ENCODE measurements around the gene MOGAT2.
"Not testable (repeated sequence)": the region's sequence is repeated elsewhere in the genome, so short reads cannot be mapped to it uniquely, and the experiment has no call there.

MOGAT2 gene

DNA sequence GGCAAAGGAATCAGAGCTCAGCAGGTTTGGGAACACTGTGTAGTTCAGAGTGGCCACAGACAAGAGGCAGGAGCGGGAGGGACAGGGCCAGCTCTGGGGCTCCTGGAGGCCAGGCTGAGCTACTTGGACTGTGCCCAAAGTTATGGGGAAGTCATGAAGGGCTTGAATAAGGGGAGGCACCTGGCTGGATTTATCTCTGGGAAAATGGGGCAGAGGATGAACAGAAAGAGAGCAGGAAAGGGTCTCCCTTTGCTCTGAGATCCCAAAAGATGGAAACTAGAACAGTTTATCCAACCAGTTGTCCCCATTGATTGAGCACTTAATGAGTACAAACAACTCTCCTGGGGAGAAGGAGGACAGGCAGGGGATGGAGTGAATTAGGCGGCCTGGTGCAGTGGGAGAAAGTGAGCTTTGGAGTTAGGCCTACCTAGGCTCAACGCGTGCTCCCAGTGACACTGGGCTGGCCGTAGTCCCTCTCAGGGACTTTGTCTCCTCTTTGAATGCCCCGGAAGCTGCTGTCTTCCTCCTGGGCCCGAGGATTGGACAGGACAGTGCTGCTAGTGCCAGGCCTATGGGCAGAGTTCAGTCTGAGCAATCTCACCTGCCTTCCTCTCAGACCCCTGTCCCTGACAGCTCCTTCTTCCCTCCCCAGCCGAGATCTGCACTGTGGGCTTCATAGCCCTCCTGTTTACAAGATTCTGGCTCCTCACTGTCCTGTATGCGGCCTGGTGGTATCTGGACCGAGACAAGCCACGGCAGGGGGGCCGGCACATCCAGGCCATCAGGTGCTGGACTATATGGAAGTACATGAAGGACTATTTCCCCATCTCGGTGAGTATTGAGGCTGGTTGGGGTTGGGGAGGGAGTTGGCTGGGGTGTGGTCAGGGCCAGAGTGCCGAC, 2.0 kb downstream of the MOGAT2 start:
- DNase-seq: no peak

DNA sequence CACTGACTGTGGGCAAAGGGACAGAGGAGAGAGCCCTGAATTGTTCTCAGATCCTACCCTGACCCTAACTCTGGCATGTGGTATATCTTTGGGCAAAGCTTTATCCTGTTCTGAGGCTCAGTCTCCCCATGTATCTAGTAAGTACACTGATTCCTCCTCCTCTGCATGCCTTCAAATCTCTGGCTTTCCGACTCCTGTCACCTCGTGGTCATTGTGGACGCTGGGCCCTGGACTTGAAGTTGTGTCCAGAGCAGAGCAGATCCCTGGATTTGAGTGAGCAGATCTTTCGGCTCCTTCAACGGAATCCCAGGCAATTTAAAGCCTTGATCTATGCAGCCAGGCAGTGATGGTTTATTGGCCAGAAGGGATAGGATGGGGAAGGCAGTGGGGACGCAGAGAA, 3.0 kb downstream of the MOGAT2 start:
- DNase-seq: no peak

DNA sequence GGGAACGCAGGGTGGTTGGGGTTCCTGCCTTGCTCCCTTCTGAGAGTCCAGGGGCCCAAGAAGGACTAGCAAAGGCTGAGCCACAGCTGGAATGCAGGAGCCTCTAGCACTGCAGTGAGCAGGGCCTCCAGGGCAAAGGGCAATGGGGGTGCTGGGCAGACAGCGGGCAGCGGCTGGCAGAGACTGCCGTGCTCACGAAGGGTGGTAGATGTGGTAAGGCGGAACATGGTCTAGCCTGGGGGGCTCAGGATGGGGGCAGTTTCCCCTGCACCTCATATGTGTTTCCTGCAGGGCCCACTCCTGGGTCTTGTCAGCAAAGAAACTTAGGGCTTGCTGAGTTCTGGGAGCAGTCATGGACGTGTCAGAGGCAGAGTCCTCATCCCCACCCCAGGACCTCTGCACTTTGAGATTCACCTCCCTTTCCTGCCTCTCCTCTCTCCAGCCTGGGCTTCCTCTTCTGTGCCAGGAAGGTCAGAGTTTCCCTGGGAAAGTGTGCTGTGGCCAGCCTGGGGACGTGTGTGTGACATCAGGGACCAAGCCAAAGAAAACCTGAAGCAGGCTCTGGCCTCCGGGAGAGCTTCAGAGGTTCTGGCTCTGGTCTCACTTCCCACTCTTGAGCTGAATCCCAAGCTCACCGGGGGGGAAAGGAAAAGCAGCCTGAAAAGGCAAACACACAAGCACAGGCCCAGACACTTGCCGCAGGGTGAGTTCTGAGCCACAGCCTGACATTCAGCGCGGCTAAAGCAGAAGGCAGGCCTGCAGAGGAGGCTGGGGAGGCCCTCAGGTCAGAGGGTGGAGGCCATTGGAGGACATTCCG, 4.4 kb downstream of the MOGAT2 start:
- no peak for DNase-seq

DNA sequence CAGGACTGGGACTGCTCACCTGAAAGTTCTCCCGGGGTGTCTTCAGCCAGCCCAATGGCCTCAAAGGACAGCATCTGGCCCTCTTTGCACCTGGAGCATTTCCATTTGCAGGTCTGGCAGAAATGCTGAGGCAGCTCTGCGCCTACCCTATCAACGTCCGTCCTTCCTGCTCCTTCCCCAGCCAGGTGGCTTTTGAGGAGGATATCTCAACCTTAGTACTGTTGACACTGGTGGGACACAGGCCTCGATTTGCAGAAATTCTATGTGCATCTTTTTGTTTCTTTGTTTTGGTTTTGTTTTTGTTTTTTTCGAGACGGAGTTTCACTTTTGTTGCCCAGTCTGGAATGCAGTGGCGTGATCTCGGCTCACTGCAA, 5.0 kb downstream of the MOGAT2 start:
- no peak for DNase-seq

DNA sequence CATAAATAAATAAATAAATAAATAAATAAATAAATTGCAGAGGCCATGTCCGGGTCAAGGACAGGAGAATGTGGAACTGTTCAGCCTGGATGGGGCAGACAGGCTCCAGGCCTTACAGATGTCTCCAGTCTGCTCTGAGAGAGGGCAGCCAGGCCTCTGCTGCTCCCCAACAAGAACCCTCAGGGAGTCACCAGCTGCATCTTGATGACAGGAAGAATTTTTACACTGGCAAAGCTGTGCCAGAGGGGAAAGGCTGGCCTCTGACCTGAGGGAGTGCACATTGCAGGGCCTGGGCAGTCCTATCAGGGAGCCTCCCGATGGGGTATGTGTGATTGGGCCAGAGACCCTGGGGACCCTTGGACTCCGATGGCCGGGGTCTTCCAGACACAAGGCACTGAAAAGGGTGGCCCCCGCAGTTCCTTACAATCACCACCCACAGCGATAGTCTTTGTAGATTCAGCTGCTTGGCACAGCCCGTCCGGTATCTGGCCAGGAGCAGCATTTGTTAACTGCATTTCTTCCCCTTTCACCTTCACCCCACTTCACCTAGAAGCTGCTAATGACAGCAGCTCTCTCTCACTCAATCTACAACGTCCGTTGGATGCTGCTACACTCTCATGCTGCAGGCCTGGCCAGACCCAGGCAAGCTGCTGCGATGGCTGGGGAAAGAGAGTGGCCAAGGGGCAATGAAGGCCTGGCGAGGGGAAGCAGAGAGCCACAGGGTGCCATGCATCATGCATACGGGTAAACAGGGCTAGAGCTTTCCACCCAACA, 8.1 kb downstream of the MOGAT2 start:
- DNase-seq: no peak

DNA sequence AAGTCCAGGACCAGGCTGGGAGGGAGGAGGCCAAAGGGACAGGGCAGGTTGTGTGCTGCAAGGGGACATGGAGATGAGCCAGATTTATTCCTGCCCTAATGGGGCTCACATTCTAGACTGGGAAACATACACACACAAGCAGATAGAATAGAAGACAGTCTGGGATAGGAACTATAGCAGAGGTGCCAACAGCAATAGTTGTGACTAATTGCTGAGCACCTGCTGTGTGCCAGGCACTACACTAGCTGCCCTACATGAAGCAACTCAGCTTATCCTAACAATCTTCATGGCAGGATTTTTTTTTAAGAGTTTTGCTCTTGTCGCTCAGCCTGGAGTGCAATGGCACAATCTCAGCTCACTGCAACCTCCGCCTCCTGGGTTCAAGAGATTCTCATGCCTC, 11.4 kb downstream of the MOGAT2 start:
- DNase-seq: no peak

DNA sequence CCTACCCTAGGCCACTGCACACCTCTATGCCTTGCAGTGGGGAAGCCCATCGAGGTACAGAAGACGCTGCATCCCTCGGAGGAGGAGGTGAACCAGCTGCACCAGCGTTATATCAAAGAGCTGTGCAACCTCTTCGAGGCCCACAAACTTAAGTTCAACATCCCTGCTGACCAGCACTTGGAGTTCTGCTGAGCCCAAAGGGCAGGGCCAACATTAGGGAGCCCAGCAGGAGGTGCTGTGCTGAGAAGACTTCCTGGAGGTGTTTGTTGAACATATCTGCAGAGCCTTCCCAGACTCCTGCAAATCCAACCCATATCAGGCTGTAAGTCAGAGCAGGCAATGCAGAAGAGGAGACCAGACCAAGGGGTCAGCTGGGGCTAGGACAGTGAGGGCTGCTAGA, 13.5 kb downstream of the MOGAT2 start:
- DNase-seq: no peak

DNA sequence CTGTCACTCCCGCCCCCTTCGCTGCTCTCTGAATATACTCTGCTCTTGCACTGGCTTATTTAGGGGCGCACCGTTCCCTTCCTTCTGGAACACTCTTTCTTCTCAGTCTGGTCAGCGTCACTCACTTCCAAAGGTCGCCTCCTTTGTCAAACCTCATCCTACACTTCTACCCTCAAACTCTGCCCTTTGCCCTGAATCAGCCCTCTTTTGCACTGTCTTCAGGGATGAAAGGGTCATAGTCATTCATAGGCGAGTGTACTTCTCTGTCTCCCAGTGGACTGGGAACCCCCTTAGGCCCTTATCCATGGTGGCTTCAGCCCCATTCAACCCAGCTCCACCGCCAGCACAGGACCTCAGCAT, 15.4 kb downstream of the MOGAT2 start:
- DNase-seq: no peak

DNA sequence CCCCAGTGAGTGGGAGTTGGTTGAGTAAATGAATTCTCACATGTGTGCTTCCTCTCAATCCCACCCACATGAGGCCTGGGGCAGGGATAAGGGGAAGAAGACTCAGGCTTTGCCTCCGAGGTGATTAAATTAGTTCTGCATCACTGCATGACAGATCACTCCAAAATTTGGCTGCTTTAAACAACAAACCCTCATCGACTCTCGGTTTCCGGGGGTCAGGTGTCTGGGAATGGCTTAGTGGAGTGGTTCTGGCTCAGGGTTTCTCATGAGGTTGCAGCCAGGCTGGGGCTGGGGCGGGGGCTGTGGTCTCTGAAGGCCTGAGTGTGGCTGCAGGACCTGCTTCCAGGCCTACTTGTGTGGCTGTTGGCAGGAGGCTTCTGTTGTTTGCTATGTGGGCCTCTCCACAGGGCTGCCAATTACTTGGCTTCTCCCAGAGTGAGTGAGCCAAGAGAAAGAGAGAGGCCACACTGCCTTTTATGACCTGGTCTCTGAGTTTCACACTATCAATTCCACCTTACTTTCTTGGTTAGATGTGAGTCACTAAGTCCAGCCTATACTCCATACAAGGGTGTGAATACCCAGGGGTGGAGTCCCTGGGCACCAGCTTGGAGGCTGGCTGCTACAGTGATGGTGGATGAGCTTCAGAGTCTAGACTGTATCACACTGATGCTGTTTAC, 15.9 kb downstream of the MOGAT2 start:
- DNase-seq: no peak

DNA sequence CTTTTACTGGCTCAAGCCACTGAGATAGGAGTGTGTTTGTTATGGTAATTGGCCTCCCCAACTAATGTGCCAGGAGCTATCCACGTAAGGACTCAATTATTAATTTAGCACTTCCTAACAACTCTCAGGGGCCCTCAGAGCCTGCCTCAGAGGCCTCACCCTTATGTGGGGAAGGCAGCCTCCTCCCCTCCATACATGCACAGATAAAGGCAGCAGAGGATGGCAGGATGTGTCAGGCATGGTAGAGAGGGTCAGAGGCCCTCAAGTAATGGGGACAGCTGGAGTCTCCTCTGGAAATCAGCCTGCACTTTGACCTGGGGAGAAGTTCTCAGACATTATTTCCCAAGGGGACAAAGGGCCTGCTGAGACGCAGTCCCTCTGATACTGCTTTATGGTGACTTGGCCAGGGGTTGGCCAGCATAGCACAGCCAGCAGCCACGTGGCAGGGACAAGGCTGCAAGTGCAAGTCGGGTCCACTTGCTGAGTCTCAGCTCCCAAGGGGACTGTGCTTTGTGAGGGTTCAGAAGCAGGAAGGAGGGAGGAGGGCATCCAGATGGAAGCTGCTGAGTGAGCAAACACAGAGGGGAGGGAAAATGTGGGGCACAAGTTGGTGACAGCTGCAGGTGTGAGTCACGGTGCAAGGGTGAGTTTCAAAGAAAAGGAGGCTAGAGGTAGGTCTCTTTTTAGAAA, 17.0 kb downstream of the MOGAT2 start:
- DNase-seq: no peak

DNA sequence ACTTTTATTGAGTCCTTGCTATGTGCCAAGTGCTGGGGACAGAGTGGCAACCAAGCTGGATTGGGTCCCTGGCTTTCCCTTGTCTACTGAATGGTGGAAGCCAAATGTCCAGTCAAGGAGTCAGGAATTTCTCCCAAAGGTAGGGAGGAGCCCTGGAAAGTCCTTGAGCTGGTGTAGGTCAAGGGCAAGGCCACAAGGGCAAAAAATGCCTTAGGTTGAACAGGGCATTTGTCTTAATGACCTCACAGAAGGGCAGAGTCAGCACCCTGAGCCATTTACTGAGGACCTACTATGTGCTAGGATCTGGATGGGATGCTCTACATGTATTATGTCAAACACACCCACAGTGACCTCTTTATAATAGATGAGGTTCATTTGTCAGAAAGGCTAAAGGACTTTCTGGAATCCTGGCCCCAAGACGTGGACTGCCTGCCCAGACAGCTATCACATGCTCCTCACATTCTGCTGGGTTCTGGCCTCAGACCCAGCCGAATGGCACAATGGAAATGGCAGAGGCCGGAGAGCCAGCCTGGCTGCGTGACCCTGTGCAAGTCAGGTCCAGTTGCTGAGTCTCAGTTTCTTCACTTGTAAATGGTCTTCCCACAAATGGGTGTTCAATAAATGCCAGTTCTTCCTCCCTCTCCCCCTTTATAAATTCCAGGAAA, 17.7 kb downstream of the MOGAT2 start:
- DNase-seq: no peak

DNA sequence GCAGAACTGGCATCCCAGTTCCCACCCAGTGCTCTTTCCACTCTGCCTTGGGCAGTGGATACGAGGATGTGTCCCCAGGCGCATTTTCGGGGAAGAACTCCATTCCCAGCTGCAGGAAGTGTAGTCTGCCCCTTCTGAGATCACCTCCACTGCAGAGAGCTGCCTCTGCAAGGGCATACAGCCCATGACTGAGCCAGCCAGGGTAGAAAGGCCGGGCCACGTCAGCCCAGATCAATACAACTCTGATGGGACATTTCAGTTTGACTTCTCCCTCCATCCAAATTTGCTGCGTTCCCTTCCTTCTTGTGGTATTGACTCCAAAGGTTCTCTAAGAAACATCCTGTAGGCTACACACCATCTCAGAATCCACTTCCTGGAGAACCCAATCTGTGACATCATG, 19.7 kb downstream of the MOGAT2 start:
- no peak for DNase-seq

DNA sequence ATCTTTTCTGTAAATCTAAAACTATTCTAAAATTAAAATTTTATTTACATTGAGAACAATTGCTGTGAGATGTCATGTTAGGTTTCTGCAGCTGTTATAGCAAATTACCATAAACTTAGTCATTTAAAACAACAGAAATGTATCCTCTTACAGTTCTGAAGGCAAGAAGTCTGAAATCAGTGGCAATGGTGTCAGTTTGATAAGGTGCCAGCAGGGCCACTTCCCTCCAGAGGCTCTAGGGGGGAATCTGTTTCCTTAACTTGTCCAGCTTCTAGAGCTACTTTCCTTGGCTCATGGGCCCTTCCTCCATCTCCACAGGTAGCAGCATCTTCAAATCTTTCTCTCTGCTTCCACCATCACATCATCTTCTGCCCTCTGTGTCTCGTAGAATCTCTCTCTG, 23.0 kb downstream of the MOGAT2 start:
- no peak for DNase-seq

DNA sequence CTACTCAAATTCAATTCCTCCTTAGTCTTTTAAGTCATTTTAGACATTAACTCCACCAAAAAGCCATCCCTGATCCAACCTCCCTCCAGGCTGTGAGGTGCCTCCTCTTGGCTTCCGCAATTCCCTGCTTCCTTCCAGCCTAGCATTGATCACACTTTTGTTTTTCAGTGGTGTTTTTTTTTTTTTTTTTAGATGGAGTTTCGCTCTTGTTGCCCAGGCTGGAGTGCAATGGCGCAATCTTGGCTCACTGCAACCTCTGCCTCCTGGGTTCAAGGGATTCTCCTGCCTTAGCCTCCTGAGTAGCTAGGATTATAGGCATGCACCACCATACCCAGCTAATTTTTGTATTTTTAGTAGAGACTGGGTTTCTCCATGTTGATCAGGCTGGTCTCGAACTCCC, 25.5 kb downstream of the MOGAT2 start:
- not testable (repeated sequence) for DNase-seq

DNA sequence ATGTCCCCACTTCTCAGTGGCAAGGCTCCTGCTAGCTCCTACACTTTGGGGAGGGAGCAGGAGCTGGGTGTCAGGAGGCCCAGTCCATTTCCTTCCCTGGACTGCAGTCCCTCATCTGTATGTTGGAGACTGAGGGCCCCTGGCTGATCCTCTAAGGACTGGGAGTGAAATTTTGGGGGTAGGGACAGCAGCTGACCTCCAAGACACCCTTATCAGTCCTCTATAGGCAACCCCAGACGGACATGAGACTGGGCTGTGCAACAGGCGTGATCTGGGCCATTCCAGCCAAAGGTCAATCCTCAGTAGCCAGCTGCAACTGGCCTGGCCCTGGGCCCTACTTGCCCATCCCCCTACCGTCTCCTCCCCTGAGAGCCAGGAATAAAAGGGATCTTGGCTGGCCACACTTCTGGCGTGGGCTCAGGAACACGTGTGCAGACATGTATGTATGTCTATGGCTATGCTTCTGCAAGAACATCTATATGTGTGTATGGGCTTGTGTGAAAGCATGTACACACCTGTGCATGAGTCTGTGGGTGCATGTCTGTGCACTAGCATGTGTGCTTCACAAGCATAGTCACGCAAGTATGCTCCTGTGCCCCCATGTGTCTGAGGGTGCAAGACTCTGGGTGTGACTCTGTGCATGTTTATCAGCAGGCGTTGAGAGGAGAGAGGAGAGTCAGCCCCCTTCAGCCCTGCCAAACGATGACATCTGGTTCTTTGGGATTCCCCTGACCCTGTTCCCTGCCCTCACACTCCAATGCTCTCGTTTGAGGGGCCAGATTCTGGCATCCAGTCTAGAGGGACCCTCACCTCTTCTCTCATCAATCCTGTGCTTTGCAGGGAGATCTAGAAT, 26.3 kb downstream of the MOGAT2 start:
- DNase-seq: no peak

DNA sequence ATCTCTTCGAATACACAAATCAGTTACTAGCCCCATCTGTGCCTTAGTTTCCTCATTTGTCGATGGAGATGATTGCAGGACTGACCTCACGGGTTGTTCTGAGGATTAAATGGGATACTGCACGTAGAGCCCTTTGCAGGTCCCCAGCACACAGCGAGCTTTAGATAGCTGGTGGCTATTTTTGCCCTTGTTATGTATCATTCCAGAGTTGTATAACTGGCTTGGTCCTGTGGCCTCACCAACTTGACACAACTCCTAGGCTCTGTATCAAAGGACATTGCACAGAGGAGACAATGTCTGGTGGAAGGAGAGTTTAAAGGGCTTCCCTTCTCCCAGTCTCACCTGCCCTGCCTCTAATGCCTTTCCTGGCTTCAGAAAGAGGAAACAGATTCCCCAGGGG, 28.2 kb downstream of the MOGAT2 start:
- DNase-seq: no peak

DNA sequence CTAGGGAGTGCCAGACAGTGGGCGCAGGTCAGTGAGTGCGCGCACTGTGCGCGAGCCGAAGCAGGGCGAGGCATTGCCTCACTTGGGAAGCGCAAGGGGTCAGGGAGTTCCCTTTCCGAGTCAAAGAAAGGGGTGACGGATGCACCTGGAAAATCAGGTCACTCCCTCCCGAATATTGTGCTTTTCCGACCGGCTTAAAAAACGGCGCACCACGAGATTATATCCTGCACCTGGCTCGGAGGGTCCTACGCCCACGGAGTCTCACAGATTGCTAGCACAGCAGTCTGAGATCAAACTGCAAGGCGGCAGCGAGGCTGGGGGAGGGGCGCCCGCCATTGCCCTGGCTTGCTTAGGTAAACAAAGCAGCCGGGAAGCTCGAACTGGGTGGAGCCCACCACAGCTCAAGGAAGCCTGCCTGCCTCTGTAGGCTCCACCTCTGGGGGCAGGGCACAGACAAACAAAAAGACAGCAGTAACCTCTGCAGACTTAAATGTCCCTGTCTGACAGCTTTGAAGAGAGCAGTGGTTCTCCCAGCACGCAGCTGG, 31.2 kb downstream of the MOGAT2 start:
- not testable (repeated sequence) for DNase-seq

DNA sequence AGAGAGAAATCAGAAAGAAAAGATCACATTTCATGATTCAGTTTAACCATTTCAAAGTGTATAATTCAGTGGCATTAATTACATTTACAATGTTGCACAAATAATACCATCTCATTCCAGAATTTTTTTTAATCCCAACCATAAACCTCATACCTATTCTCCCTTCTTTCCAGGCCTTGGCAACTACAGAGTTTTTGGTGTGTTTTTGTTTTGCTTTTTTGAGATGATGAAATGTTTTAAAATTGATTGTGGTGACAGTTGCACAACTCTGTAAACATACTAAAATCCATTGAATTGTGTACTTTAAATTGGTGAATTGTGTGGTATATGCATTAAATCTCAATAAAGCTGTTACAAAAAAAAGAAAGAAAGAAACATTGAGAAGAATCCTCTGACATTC, 37.3 kb downstream of the MOGAT2 start:
- DNase-seq: not testable (repeated sequence)

DNA sequence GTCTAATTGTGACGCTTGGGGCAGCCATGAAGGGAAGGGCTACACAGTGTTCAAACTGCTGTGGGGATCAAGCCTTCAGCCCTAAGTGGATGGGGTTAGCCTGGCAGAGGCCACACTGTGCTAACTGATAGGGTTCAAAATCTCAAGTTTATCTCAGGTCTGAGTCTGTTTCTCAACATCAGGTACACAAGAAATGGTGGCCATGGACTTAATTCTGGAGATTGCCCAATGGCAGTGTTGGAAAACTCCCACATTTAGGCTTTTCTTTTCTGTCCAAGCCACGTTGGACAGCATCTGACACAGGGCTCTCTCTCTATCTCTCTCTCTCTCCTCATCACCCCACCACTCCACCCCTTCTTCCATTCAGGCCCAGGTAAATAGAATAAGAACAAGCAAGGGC, 40.0 kb downstream of the MOGAT2 start:
- DNase-seq: no peak

DNA sequence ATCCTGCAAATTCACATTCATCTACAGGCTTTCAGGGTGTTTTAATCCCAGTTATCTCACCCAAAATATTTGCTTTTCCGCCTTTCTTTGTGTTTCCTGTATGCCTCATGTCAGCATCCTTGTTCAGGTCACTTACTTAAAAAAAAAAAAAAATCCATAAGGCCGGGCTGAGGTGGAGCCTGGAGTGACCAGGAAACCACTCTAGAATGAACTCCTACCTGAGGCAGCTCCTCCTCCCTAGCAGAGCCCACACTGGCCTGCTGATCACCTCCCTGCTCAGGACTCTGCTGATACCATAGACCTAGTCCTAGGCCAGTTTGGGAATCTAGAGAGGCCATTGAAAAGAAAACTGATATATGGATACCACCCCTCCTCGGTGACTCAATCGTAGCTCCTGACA, 42.2 kb downstream of the MOGAT2 start:
- DNase-seq: no peak
